HUES48 (cell line): ENCODE data around the gene ITGA11.

ENCODE experiments used
- H3K27ac ChIP-seq: one replicate; pipeline ENCODE4 v1.7.0; 2013; ENCODE audit warnings: low read depth, low read length, inconsistent platforms
- H3K27me3 ChIP-seq: 2 replicates; pipeline ENCODE4 v1.6.1; 2013; ENCODE audit warnings: mild to moderate bottlenecking, low read length; ENCODE audit not compliant: control insufficient read depth, insufficient read depth
- H3K36me3 ChIP-seq: 2 replicates; pipeline ENCODE4 v1.6.1; 2013; ENCODE audit warnings: low read length; ENCODE audit not compliant: control insufficient read depth, insufficient read depth
- H3K4me1 ChIP-seq: 2 replicates; pipeline ENCODE4 v1.6.1; 2013; ENCODE audit warnings: mild to moderate bottlenecking, low read length; ENCODE audit not compliant: control insufficient read depth, insufficient read depth
- H3K4me3 ChIP-seq: 2 replicates; pipeline ENCODE4 v1.5.1; 2013; ENCODE audit warnings: mild to moderate bottlenecking, low read depth, low read length
- H3K9ac ChIP-seq: 2 replicates; pipeline ENCODE4 v1.6.1; 2013; ENCODE audit warnings: mild to moderate bottlenecking, low read depth, low read length, moderate library complexity
- H3K9me3 ChIP-seq: 2 replicates; pipeline ENCODE4 v1.6.1; 2013; ENCODE audit warnings: low read length; ENCODE audit not compliant: control insufficient read depth, insufficient read depth

Gene ITGA11

GRCh38 chr15:68271854-68272471 is 160.0 kb downstream of the ITGA11 start:
- no peaks in the 10 kb centered on the region for H3K36me3 ChIP-seq
- peak overlapping the region; percentile 5 for H3K27ac ChIP-seq
- no peak overlapping the region for H3K4me3 ChIP-seq
- H3K27me3 ChIP-seq: no peaks in the 10 kb centered on the region
- no peaks in the 10 kb centered on the region for H3K9me3 ChIP-seq
- 0 out of 2 replicates have a peak overlapping the region, but pooled peaks have one; percentile 20 for H3K9ac ChIP-seq
- H3K4me1 ChIP-seq: peaks cover 24% of the 10 kb centered on the region

- no peaks in the 10 kb centered on the region for H3K36me3 ChIP-seq
- no peak overlapping the region for H3K9ac ChIP-seq
- no peaks in the 10 kb centered on the region for H3K9me3 ChIP-seq
- H3K27me3 ChIP-seq: no peaks in the 10 kb centered on the region
- no peak overlapping the region for H3K27ac ChIP-seq
- no peak overlapping the region for H3K4me3 ChIP-seq
- peaks cover 50% of the 10 kb centered on the region for H3K4me1 ChIP-seq
Observed at GRCh38 chr15:68268405-68268804, 163.6 kb downstream of the ITGA11 start.

- Histone ChIP-seq H3K36me3 (no peaks in the 10 kb centered on the region), H3K27me3 (no peaks in the 10 kb centered on the region), H3K4me3 (peak overlapping the region; percentile 6; the same call in 1 of the 2 replicates), H3K9ac (no peak overlapping the region), H3K27ac (no peak overlapping the region), H3K4me1 (peaks cover 45% of the 10 kb centered on the region), H3K9me3 (no peaks in the 10 kb centered on the region)
Observed at GRCh38 chr15:68265674-68266073, 166.3 kb downstream of the ITGA11 start.

- H3K9ac ChIP-seq: no peak overlapping the region
Observed at GRCh38 chr15:68265081-68265480, 166.9 kb downstream of the ITGA11 start.

GRCh38 chr15:68264282-68264681 is 167.7 kb downstream of the ITGA11 start:
- Histone ChIP-seq H3K27me3 (no peaks in the 10 kb centered on the region), H3K4me3 (peak overlapping the region; percentile 45), H3K27ac (peak overlapping the region; percentile 44), H3K4me1 (peaks cover 45% of the 10 kb centered on the region), H3K9me3 (no peaks in the 10 kb centered on the region), H3K9ac (no peak overlapping the region), H3K36me3 (no peaks in the 10 kb centered on the region)

More at GRCh38 chr15:68265081-68265480, 166.9 kb downstream of the ITGA11 start:
- Histone ChIP-seq H3K4me1 (peaks cover 45% of the 10 kb centered on the region), H3K27ac (peak overlapping the region; percentile 44), H3K36me3 (no peaks in the 10 kb centered on the region), H3K9me3 (no peaks in the 10 kb centered on the region), H3K27me3 (no peaks in the 10 kb centered on the region), H3K4me3 (peak overlapping the region; percentile 45)

GRCh38 chr15:68262514-68263356 is 169.2 kb downstream of the ITGA11 start:
- Histone ChIP-seq H3K9ac (no peak overlapping the region), H3K27ac (peak overlapping the region; percentile 83), H3K36me3 (no peaks in the 10 kb centered on the region), H3K4me1 (peaks cover 45% of the 10 kb centered on the region), H3K9me3 (no peaks in the 10 kb centered on the region), H3K27me3 (no peaks in the 10 kb centered on the region), H3K4me3 (no peak overlapping the region; the same call in 1 of the 2 replicates)

GRCh38 chr15:68261980-68262379 is 170.0 kb downstream of the ITGA11 start:
- Histone ChIP-seq H3K27ac (peak overlapping the region; percentile 83), H3K4me1 (peaks cover 48% of the 10 kb centered on the region), H3K36me3 (no peaks in the 10 kb centered on the region), H3K9ac (no peak overlapping the region), H3K27me3 (no peaks in the 10 kb centered on the region), H3K9me3 (no peaks in the 10 kb centered on the region), H3K4me3 (no peak overlapping the region)

GRCh38 chr15:68261241-68261640 is 170.7 kb downstream of the ITGA11 start:
- no peaks in the 10 kb centered on the region for H3K36me3 ChIP-seq
- H3K27me3 ChIP-seq: no peaks in the 10 kb centered on the region
- no peak overlapping the region for H3K27ac ChIP-seq
- H3K4me3 ChIP-seq: no peak overlapping the region
- no peaks in the 10 kb centered on the region for H3K9me3 ChIP-seq
- H3K9ac ChIP-seq: no peak overlapping the region
- H3K4me1 ChIP-seq: peaks cover 49% of the 10 kb centered on the region

- H3K27ac ChIP-seq: no peak overlapping the region
- no peak overlapping the region for H3K9ac ChIP-seq
- no peaks in the 10 kb centered on the region for H3K36me3 ChIP-seq
- H3K4me3 ChIP-seq: no peak overlapping the region
- peaks cover 37% of the 10 kb centered on the region for H3K4me1 ChIP-seq
- no peaks in the 10 kb centered on the region for H3K27me3 ChIP-seq
- H3K9me3 ChIP-seq: no peaks in the 10 kb centered on the region
Observed at GRCh38 chr15:68259883-68260282, 172.1 kb downstream of the ITGA11 start.

GRCh38 chr15:68258692-68259091 is 173.3 kb downstream of the ITGA11 start:
- H3K36me3 ChIP-seq: no peaks in the 10 kb centered on the region
- no peak overlapping the region for H3K9ac ChIP-seq
- H3K4me1 ChIP-seq: peaks cover 25% of the 10 kb centered on the region
- no peaks in the 10 kb centered on the region for H3K9me3 ChIP-seq
- H3K27me3 ChIP-seq: no peaks in the 10 kb centered on the region
- H3K27ac ChIP-seq: no peak overlapping the region
- no peak overlapping the region for H3K4me3 ChIP-seq
